Measurements from ENCODE around the gene ACTR3C. TPM values are rescaled to one million over a fixed set of nuclear protein-coding genes. Genes with fewer than 3 reads are reported as not detected.

ACTR3C gene
- polyA plus RNA-seq, 3 donors, result 0.55 to 1.9 (median 1.7) TPM

DNA sequence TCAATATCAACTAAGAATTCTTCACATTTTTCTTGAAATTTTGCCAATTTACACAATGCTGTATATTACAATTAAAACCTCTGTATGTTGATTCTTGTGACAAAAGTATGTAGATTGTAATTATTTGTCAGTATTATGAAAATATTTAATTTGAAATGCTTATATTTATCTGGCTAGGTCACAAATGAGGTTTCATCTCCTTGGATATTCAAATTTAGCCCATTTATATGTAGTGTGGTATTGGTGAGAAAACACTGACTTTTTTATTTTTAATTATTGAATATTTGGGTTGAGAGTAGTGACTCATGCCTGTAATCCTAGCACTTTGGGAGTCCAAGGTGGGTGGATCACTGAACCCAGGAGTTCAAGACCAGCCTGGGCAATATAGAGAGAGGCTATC is 21.0 kb upstream of the ACTR3C start:
- H3K4me3 Mint-ChIP-seq, result no peak overlapping the region
- peak overlapping the region in 1 of 7 donors; percentile 54 for H3K27ac Mint-ChIP-seq
- H3K9me3 Mint-ChIP-seq, result peaks cover 0 to 33% (median 19%) of the 10 kb centered on the region in 7 donors
- no peak overlapping the region for H3K4me2 ChIP-seq (replicated peaks; ENCODE audit: extremely low read depth, low read length, poor library complexity, severe bottlenecking)
- peaks cover 5% of the 10 kb centered on the region in 2 donors for H3K36me3 Mint-ChIP-seq
- no peak overlapping the region for H3K9ac ChIP-seq (ENCODE audit: insufficient read depth, low read length, poor library complexity, severe bottlenecking)
- no peak overlapping the region for H2AFZ ChIP-seq (ENCODE audit: insufficient read depth, low read depth, low read length, poor library complexity, severe bottlenecking)
- H3K4me1 ChIP-seq (ENCODE audit: control insufficient read depth in 1 of 2, insufficient read depth in 2 of 2, low read length in 2 of 2), result peaks cover 6 to 12% of the 10 kb centered on the region in 2 donors
- no peaks in the 10 kb centered on the region for H3K36me3 ChIP-seq (replicated peaks in 1 of 2; ENCODE audit: control insufficient read depth in 1 of 2, insufficient read depth in 2 of 2, low read length in 2 of 2)
- peaks cover 27 to 40% of the 10 kb centered on the region in 2 donors for H3K27me3 ChIP-seq (ENCODE audit: control insufficient read depth in 2 of 2, insufficient read depth in 2 of 2, low read length in 2 of 2)
- H3K4me1 Mint-ChIP-seq, result peaks cover 13% of the 10 kb centered on the region
- intact Hi-C loops (cut with micrococcal nuclease), result loop anchor here in 1 of 2 donors (10.0 kb wide), 1 partner anchor 51 kb away; no protein-coding TSS in a partner anchor
- no peak for DNase-seq
- peaks cover 36 to 56% (median 44%) of the 10 kb centered on the region in 3 donors for H3K27me3 Mint-ChIP-seq (ENCODE audit: low read depth in 3 of 3)
- H3K79me2 ChIP-seq (ENCODE audit: insufficient read depth, low read length), result no peaks in the 10 kb centered on the region
- TF ChIP-seq, protein P1, sequence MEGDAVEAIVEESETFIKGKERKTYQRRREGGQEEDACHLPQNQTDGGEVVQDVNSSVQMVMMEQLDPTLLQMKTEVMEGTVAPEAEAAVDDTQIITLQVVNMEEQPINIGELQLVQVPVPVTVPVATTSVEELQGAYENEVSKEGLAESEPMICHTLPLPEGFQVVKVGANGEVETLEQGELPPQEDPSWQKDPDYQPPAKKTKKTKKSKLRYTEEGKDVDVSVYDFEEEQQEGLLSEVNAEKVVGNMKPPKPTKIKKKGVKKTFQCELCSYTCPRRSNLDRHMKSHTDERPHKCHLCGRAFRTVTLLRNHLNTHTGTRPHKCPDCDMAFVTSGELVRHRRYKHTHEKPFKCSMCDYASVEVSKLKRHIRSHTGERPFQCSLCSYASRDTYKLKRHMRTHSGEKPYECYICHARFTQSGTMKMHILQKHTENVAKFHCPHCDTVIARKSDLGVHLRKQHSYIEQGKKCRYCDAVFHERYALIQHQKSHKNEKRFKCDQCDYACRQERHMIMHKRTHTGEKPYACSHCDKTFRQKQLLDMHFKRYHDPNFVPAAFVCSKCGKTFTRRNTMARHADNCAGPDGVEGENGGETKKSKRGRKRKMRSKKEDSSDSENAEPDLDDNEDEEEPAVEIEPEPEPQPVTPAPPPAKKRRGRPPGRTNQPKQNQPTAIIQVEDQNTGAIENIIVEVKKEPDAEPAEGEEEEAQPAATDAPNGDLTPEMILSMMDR (IDR thresholded peaks at IDR 0.05), result no peak
- no peak overlapping the region for H3K4me3 ChIP-seq (replicated peaks in 1 of 3; ENCODE audit: low read depth in 2 of 3, low read length in 3 of 3)
- H4K20me1 ChIP-seq (ENCODE audit: insufficient read depth, low read length), result no peaks in the 10 kb centered on the region
- H3K27ac ChIP-seq (ENCODE audit: low read depth in 1 of 2, low read length in 2 of 2), result no peak overlapping the region
- peaks cover 10 to 22% of the 10 kb centered on the region in 2 donors for H3K9me3 ChIP-seq (replicated peaks in 1 of 2; ENCODE audit: control insufficient read depth in 1 of 2, insufficient read depth in 1 of 2, low read length in 2 of 2)

GRCh38 chr7:150343225-150343624 is 19.9 kb upstream of the ACTR3C start:
- Mint-ChIP-seq H3K9me3 (peaks cover 0 to 33% (median 19%) of the 10 kb centered on the region in 7 donors), H3K27me3 (ENCODE audit: low read depth in 3 of 3) (peaks cover 40 to 58% (median 45%) of the 10 kb centered on the region in 3 donors), H3K36me3 (peaks cover 5% of the 10 kb centered on the region in 2 donors), H3K27ac (no peak overlapping the region), H3K4me1 (peaks cover 14% of the 10 kb centered on the region), H3K4me3 (peak overlapping the region in 1 of 2 donors; percentile 23)
- no peak for DNase-seq
- no peaks in the 10 kb centered on the region for H3K36me3 ChIP-seq (replicated peaks in 1 of 2; ENCODE audit: control insufficient read depth in 1 of 2, insufficient read depth in 2 of 2, low read length in 2 of 2)
- no peak overlapping the region for H3K27ac ChIP-seq (ENCODE audit: low read depth in 1 of 2, low read length in 2 of 2)
- no peak overlapping the region for H3K9ac ChIP-seq (ENCODE audit: insufficient read depth, low read length, poor library complexity, severe bottlenecking)
- H3K79me2 ChIP-seq (ENCODE audit: insufficient read depth, low read length), result no peaks in the 10 kb centered on the region
- H3K4me1 ChIP-seq (ENCODE audit: control insufficient read depth in 1 of 2, insufficient read depth in 2 of 2, low read length in 2 of 2), result peaks cover 6 to 12% of the 10 kb centered on the region in 2 donors
- WGBS (ENCODE audit: insufficient coverage), result 100% methylated on average over 1 of the region's 2 CpGs
- no peak overlapping the region for H3K4me2 ChIP-seq (replicated peaks; ENCODE audit: extremely low read depth, low read length, poor library complexity, severe bottlenecking)
- H3K27me3 ChIP-seq (ENCODE audit: control insufficient read depth in 2 of 2, insufficient read depth in 2 of 2, low read length in 2 of 2), result peaks cover 27 to 42% of the 10 kb centered on the region in 2 donors
- no peaks in the 10 kb centered on the region for H4K20me1 ChIP-seq (ENCODE audit: insufficient read depth, low read length)
- H3K9me3 ChIP-seq (replicated peaks in 1 of 2; ENCODE audit: control insufficient read depth in 1 of 2, insufficient read depth in 1 of 2, low read length in 2 of 2), result peaks cover 10 to 22% of the 10 kb centered on the region in 2 donors
- H2AFZ ChIP-seq (ENCODE audit: insufficient read depth, low read depth, low read length, poor library complexity, severe bottlenecking), result no peak overlapping the region
- no peak overlapping the region for H3K4me3 ChIP-seq (replicated peaks in 1 of 3; ENCODE audit: low read depth in 2 of 3, low read length in 3 of 3)
- TF ChIP-seq, protein P1 (IDR thresholded peaks at IDR 0.05), result no peak
- intact Hi-C loops (cut with micrococcal nuclease), result loop anchor here in 1 of 2 donors (10.0 kb wide), 1 partner anchor 52 kb away; no protein-coding TSS in a partner anchor

Measured in CD14-positive monocyte (primary cell).